ENCODE measurements around the gene MZF1.

Gene MZF1

DNA sequence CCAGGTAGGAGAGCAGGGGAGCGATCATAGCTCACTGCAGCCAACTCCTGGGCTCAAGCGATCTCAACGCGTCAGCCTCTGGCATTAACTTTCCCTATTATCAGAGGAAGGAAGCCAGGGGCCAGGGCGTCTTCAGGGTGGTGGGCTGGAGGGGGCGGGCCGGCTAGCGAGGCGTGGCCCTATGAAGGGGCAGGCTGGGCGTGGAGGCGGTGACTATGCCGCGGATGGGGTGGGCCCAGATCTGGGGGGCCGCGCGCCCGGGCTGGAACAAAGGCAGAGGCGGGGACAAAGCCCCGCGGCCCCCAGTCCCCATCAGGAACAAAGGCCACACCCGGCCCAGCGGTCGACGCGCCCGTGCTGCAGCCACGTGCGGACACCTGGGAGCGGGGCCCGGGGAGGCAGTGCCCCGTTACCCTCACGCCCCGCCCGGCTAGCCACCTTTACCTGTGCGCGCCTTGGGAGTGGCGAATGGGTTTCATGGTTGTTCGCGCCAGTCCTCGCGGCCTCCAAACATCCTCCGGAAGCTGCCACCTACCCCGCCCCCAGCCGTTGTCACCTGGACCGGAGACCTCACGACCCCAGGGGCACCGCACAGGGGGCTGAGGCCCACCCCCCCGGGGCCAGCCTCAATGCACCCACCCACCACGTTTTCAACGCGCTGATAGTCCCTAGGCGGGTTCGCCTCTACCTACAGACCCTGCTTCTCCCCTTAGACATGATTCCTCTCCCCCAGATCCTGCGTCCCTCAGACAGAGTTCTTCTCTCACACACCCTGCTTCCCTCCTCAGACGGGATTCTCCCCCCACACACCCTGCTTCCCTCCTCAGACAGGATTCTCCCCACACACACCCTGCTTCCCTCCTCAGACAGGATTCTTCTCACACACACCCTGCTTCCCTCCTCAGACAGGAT, 34.6 kb downstream of the MZF1 start:
- no peak for DNase-seq

DNA sequence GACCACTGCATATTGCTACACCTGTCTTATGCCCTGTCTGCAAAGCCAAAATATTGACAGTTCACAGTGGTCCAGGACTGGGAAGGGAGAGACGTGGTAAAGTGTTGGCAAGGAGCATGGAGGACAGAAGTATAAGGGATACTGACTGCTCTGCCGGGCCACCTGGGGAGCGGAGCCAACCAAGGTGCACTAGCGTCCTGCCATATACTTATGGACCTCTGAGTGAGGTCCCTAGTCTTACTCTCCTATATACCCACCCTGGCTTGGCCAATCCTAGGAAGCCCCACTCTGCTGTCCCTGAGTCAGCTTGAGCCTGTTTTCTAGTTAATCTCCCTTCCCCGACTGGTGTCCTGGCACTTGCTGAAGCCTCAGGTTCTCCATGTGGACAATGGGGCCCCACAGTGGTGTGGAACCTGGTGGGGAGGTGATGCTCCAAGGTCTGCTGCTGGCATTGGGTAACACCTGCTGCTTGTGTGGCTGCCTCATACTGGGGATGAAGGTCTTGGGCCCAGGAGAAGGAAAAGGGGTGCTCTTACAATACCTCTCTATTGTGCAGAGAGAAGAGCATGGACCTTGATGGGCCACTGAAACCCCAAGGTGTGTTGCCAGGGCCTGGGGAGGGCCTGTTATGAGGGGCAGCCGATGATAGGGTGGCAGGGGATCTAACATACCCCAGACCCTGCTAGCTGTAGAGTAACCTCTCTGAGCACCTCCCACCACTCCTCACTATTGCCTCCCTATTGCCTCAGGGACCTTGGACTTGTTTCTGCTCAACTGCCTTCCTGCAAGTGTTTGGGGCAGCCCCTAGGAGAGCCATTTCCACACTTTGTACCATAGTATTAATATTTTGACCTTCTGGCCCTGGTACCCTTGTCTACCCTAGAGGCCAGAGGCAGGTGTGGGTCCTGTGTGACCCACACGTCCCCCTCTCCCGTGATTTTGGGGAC, 36.0 kb downstream of the MZF1 start:
- DNase-seq, result no peak

DNA sequence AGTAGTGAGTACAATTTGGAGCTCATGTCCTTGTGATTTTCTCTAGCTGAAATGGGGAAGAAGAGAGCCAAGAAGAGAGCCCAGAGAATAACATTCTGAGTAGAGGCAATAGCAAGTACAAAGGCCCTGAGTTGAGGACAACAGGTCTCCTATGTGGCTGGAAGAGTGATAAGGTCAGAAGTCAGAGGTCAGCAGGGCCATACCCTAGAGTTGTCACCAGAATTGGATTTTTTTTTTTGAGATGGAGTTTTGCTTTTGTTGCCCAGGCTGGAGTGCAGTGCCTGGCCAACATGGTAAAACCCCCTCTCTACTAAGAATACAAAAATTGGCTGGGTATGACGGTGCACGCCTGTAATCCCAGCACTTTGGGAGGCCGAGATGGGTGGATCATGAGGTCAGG, 37.3 kb downstream of the MZF1 start:
- no peak for DNase-seq

DNA sequence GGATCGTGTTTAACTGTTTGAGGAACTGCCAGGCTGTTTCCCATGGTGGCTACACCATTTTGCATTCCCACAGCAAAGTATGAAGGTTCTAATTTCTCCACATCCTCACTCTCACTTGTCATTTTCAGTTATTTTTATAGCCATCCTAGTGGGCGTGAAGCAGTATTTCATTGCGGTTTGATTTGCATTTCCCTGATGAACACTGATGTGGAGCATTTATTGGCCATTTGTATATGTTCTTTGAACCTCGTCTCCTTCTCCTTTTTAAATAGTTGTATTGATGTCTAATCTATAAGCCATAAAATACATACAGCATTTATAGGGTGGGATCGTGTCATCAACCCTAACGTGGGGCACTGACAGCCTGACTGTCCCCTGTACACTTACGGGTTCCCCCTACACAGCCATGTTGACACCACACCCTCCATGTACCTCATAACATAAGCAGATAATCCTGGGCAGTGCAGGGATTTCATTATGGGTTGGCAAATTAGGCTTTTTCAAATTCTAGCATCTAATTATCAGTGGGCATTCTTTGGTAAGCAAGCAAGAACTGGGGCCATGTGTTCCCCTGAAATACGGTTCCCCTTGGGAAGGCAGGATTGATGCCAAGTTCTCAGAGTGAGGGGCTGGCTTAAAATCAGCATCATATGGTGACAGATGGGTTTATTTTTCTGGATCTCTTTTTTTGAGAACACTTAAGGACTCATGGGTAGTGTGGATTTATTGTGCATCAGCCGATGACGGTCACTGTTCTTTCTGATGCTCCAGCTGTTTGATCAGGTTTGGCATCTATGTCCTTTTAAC, 41.9 kb downstream of the MZF1 start:
- no peak for DNase-seq

DNA sequence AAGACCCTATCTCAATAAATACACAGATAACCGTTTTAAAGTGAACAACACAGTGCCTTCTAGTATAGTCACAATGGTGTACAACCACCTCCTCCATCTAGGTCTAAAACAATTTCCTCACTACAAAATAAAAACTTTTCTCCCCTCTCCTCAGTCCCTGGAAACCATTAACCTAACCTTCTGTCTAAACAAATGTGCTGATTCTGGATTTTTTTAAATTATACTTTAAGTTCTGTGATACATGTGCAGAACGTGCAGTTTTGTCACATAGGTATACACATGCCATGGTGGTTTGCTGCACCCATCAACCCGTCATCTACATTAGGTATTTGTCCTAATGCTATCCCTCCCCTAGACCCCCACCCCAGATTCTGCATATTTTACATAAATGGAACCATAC, 43.7 kb downstream of the MZF1 start:
- DNase-seq, result no peak

DNA sequence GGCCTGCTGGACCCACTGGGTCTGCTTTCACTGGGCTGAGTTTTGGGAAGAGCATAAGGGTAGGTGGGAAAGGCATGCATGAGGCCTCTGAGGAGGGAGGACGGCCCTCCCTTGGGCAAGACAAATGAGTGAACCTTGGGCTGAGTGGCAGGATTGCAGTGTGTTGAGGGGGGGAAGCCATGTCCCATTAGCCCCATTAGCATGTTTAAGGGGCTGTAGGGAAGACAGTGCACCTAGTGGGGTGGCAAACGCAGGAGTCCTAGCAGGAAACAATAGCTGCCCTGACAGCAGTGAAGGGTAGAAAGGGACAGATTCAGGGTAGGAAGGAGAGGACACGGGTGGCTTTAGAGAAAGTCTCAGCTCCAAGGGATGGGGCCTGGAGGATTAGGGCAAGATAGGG, 50.4 kb downstream of the MZF1 start:
- DNase-seq, result no peak

DNA sequence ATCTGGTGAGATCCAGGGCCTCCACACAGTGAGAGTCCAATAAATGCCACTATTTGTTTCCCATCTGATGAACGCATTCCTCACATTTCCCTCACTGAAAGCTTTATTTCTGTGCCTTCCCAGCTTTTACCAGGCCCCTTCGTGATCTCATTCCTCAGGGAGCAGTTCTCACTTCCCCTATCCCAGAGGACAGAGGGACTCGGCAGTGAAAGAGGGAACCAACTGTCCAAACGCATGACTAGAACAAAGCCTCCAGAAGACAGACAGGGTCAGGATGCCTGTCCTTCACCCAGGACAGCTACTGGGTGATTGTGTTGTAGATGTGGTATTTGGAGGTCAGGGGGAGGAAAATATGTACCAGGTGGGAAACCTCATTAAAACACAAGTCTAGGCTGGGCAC, 51.5 kb downstream of the MZF1 start:
- no peak for DNase-seq

DNA sequence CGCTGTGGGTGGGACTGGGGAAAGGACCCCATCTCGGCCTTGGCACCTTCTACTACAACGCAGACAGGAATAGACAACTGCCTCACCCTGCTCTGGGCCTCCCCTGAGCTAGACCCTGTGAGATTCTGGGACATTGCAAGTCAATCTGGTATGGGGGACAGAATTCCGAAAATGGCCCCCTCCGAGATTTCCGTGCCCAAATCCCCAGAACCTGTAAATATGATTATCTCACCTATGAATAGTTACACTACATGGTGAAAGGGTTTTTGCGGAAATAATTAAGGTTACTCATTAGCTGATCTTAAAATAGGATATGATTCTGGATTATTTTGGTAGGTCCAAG, 52.9 kb downstream of the MZF1 start:
- no peak for DNase-seq

DNA sequence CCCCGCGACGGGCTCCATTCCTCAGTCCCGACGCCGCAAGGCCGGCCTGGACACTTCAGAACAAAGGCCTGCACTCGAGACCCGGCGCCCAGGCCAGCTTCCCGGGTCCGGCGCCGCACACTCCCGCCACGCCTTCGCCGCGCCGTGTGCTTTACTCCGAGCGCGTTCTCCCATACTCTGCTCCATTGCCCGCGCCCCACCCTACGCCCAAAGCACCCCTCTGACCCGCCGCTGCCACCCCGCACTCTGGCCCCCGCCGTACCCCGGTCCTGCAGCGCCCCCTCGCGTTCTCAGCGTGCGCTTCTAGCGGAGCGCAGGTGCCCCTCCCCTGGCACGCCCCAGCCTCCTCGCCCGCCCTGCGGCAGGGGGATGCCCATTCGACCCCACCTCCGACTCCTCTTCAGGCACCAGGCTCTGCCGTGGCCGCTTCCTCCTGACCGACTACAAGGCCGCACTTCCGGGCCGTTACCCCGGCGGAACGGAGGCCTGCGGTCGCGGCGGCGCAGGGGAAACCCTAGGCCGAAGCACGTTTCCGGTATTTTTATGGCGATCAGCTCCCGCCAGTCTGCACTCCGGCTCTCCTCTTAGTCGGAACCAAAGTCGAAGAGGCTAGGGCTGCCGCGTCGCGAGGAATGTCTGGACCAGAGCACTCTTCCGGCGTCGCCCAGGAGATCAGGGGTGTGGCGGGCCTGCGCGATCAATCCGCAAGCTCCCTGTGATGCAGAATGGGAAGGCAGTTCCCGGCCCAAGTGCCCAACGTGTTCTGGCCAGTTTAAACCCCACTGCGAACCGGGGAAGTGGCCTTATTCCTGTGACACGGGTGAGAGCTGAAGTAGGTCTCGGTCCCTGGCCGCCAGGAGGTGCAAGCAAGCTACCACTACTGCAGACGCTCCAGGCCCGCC, 53.5 kb downstream of the MZF1 start, which contains the start of gene ZBTB45:
TSS of gene ZBTB45 (minus strand) at position 456 of the 902 bp plus-strand sequence. CDS start 2,137 bp downstream, outside the sequence.
- DNase-seq, result peak; percentile 89

DNA sequence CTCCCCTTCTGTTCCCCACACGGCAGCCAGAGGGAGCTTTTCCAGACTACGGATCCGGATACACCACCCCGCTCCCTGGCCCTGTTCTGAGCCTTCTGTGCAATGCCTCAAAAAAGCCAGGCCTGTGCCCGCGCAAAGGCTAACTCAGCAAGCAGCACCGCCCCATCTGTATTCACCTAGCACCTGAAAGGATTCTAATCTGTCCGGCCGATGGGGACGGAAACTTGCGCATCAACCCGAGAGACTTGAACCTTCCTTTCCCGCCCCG, 54.1 kb downstream of the MZF1 start:
- DNase-seq, result peak; percentile 58

DNA sequence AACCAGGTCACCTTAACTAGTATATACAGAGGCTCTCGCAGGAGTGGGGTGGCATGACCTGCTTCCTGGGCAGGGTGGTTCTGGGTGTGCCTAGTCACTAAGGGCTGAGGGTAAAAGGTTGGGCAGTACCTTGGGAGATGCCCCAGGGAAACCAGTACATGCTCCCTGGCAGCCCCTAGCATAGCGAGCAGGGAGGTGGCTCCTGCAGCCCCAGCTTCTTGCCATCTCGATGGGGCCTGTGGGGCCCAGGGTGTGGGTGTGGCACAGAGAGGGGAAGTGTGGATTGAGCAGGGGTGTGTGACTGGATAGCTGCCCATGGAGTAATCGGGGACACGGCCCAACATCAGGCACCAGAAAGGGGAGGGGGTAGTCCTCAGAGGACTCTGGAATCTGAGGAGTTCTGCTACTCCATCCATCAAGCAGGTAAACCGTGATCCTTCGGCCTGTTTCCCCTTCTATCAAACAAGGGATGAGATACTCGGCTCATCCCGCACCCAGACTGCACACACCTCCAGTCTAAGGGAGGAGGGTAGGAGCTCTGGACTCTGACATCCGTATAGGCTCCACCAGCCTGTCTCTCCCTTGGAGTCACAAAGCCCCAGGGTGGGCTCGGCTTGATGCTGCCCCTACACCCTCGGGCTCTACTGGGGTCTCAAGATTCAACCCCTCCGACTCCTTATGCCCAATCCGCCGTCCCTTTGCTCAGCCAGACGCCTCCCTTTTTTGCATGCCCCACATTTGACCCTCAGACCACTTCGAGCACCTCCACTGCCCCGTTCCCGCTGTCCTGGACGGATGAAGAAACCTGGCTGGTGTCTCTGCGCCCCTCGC, 54.7 kb downstream of the MZF1 start:
- no peak for DNase-seq

DNA sequence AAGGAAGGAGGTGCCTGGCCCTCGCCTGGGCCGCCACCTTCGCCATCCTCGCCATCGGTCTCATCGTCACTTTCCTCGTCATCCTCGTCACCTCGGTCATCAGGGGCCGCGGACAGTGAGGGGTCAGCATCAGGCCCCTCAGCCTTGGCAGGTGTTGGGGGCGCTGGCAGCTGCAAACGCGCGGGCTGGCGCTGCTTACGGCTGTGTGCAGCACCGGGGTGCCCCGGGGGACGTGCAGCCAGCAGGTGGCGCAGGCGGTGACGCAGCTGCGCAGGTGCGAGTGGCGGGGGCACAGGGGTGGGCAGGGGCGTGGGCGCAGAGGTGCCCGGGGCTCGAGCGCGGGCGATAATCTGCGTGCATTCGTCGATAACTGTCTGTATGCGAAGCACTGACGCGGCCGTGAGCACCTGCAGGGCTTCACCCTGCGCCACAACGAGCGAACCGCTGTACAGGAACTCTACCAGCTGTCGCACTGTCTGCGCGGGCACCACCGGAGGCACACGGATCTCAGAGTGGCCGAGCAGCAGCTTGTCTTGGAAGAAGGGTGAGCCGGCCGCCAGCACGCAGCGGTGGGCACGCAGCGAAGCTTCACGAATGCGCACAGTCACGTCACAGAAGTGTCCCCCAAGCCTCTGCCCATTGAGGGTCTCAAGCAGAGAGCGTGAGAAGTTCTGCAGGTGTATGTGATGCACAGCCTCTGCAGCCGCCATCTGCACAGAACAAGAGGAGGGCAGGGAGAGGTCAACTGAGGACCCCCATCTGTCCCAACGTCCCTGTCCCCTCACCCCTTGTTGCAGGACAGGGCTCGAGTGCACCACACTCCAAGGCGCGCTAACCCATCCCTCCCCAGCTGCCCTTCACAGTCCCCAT, 55.9 kb downstream of the MZF1 start:
- DNase-seq, result no peak

DNA sequence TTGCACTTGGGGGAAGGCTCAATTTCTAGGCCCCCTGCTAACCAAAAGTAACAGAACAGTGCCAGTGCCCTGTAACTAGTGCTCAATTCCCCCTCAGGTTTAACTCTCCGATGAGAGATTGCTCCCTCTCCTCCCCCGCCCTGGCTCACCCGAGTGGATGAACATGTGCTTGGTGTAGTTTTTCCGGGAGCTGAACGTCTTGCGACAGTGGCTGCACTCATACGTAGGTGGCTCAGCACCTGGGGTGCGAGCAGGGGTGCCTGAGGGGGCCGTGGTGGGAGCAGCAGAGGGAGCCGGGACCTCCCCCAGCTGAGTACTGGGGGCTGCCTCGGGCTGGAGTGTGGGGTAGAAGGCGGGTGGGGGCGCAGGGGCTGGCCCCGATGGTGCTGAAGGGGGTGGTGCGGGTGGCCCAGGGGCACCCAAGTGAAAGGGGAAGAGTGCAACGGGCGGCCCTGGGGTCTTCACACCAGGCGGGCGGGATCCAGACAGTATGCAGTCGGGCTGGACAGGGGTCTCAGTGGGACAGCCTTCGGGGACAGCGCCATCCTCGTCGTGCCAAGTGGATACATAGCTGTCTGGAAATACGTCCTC, 56.8 kb downstream of the MZF1 start:
- DNase-seq, result no peak

DNA sequence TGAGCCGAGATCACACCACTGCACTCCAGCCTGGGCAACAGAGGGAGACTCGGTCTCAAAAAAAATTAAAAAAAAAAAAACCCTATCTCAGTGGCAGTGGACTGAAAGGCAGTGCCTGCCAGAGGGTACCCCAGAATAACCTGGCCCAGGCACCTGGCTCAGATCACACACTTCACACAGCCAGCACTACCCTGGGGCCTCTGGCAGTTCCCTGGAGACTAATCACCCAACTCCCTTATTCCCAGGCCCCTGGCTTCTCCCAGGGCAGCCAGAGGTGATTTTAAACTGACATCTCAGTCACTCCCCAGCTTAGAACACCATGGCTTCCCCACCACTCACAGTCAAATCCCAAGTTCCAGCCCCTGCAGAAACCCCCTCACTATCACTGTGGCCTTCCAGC, 57.9 kb downstream of the MZF1 start:
- DNase-seq, result no peak

DNA sequence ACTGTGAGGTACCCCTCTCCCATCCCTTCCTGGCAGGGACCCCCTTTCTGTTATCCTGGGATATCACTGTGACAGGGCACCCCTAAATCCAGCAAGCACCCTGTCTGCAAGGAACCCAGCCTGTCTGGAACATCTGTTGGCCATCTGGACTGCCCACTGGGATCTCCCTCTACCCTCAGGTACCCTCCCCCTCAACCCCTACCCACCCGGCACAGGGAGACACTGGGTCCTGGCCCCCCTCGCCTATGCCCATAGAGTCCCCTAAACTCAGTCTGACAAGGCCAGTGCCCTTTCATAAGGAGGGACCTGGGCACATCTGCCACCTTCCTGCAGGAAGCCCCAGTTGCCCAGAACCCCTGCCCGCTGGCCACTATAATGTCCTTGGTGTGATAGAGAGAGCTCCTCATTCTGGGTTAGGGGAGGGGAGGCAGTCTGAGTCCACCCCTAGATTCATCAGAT, 58.5 kb downstream of the MZF1 start:
- no peak for DNase-seq

DNA sequence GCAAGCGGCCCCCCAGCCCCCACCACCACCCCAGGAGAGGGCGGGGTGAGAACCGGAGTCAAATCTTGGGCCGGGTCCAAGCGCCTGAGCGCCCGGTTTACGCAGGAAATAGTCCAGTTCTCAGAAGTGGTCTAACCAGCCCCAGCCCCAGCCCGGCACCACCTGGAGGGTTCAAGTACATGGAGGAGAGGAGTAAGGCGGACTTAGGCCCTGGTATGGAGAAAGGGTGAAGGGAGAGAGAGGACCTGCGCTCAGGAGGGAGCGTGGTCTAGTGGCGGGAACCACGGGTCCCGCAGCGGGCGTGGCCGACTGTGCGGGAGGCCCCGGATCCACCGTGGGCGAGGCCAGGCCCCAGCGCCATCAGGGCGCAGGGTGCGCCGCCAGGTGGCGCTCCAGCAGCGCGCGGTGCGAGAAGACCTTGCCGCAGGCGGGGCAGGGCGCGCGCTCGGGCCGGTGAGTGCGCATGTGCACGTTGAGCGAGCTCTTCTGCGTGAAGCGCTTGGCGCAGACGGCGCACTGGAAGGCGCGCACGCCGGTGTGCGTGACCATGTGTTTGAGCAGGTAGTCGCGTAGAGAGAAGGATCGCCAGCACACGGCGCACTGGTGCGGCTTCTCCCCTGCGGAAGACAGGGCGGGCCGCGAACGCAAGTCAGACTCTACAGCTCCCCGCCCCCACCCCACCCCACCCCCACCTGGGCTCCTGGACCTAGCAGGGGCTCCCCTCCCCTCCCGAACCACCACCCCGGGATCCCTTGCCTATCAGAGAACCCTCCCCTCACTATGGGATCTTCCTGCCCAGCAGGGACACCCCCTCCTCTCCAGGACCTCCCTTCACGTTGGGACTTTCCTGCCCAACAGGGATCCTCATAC, 59.2 kb downstream of the MZF1 start:
- DNase-seq, result peak; percentile 65

DNA sequence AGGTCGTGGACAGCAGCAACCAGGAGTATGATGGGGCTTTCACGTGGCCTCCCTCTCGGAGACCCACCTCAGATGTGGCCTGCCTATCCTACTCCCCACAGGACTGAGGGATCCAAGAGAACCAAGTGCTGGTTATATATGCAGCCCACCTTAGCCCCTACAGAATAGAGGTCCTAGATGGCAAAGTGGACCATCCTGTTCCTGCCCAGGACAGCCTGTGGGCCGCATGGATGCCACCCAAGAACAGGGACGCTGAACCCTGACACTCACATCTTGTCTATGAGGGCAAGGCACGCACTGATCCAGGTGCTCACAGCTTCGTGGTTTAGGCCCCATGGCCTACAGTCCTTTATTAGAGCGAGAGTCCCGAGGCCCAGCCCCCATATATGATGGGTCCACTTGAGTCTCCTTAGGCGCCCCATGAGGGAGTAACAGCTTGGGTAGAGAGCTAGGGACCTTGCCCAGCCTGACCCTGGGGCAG, 59.9 kb downstream of the MZF1 start:
- no peak for DNase-seq

All from NCI-H2107 (cell line).